Measurements from ENCODE around the gene TUG1. TPM values are rescaled to one million over a fixed set of nuclear protein-coding genes. Genes with fewer than 3 reads are reported as not detected.

The TUG1 gene
- total RNA-seq, 4 donors from 2014 or later: 14.3 to 23.9 (median 15.8) TPM

GRCh38 chr22:30949934-30950660 lies 19.0 kb upstream of the TUG1 start:
- intact Hi-C loops (cut with DNase I; ENCODE audit: low total_unique reads): loop anchor here (5.0 kb wide), 2 partner anchors 197 to 282 kb away; no protein-coding TSS in a partner anchor
- in situ Hi-C loops (cut with MboI; ENCODE audit: low sequenced_read_pairs in 4 of 4): loop anchor here in 2 of 4 donors (5.0 to 10.0 kb wide), 3 partner anchors 137 to 205 kb away; partner anchors contain the start of gene PLA2G3 (in 1 of the 2)

GRCh38 chr22:30953206-30953605 lies 15.9 kb upstream of the TUG1 start:
- Histone ChIP-seq H3K4me3 (no peak overlapping the region), H3K4me1 (peaks cover 0 to 7% of the 10 kb centered on the region in 2 donors), H3K9me3 (no peaks in the 10 kb centered on the region), H3K27me3 (no peaks in the 10 kb centered on the region), H3K27ac (no peak overlapping the region), H3K36me3 (peaks cover 0 to 65% of the 10 kb centered on the region in 2 donors)
- no peak for TF ChIP-seq POLR2A (IDR thresholded peaks at IDR 0.05)
- TF ChIP-seq, protein P1, sequence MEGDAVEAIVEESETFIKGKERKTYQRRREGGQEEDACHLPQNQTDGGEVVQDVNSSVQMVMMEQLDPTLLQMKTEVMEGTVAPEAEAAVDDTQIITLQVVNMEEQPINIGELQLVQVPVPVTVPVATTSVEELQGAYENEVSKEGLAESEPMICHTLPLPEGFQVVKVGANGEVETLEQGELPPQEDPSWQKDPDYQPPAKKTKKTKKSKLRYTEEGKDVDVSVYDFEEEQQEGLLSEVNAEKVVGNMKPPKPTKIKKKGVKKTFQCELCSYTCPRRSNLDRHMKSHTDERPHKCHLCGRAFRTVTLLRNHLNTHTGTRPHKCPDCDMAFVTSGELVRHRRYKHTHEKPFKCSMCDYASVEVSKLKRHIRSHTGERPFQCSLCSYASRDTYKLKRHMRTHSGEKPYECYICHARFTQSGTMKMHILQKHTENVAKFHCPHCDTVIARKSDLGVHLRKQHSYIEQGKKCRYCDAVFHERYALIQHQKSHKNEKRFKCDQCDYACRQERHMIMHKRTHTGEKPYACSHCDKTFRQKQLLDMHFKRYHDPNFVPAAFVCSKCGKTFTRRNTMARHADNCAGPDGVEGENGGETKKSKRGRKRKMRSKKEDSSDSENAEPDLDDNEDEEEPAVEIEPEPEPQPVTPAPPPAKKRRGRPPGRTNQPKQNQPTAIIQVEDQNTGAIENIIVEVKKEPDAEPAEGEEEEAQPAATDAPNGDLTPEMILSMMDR (IDR thresholded peaks at IDR 0.05 in 4 of 5, conservative IDR thresholded peaks at IDR 0.05 in 1 of 5): no peak
- in situ Hi-C loops (cut with MboI; ENCODE audit: low sequenced_read_pairs in 4 of 4): loop anchor here in 1 of 4 donors (5.0 to 10.0 kb wide), 2 partner anchors 134 to 192 kb away; partner anchors contain the start of gene PLA2G3
- intact Hi-C loops (cut with DNase I; ENCODE audit: low total_unique reads): loop anchor here (5.0 kb wide), 1 partner anchor 279 kb away; no protein-coding TSS in a partner anchor
- no peak for ATAC-seq
- DNase-seq: no peak

More at GRCh38 chr22:30949934-30950660, 19.0 kb upstream of the TUG1 start:
- H3K4me3 ChIP-seq: no peak overlapping the region
- no peak overlapping the region for H3K27ac ChIP-seq
- H3K36me3 ChIP-seq: peaks cover 0 to 77% of the 10 kb centered on the region in 2 donors
- H3K4me1 ChIP-seq: peaks cover 0 to 14% of the 10 kb centered on the region in 2 donors
- H3K9me3 ChIP-seq: no peaks in the 10 kb centered on the region
- no peak for DNase-seq
- no peaks in the 10 kb centered on the region for H3K27me3 ChIP-seq
- no peak for TF ChIP-seq POLR2A (IDR thresholded peaks at IDR 0.05)
- TF ChIP-seq, protein P1 (IDR thresholded peaks at IDR 0.05 in 4 of 5, conservative IDR thresholded peaks at IDR 0.05 in 1 of 5): no peak
- ATAC-seq: no peak

DNA sequence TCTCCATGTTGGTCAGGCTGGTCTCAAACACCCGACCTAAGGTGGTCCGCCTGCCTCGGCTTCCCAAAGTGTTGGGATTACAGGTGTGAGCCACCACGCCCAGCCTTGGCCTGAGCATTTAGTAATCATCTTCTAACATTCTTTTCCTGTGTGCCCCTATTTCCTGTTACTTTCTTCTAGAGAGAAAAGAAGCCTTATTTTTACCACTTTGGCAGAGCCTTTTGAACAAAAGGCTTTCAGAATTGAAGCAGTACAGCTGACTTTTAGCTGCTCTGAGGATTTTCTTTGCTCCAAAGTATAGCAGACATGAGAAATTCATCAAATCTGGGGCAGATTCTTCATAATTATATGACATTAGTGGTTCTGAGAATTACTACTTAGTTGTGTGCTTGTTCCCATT lies 13.9 kb upstream of the TUG1 start:
- in situ Hi-C loops (cut with MboI; ENCODE audit: low sequenced_read_pairs in 4 of 4): loop anchor here in 1 of 4 donors (10.0 kb wide), 1 partner anchor 190 kb away; the partner anchor contains the start of gene PLA2G3
- no peak for TF ChIP-seq POLR2A (IDR thresholded peaks at IDR 0.05)
- TF ChIP-seq, protein P1 (IDR thresholded peaks at IDR 0.05 in 4 of 5, conservative IDR thresholded peaks at IDR 0.05 in 1 of 5): no peak
- no peak overlapping the region for H3K27ac ChIP-seq
- ATAC-seq (no peak), DNase-seq (no peak)
- no peaks in the 10 kb centered on the region for H3K4me1 ChIP-seq
- H3K9me3 ChIP-seq: no peaks in the 10 kb centered on the region
- H3K27me3 ChIP-seq: no peaks in the 10 kb centered on the region
- H3K4me3 ChIP-seq: no peak overlapping the region
- intact Hi-C loops (cut with DNase I; ENCODE audit: low total_unique reads): no loop called here
- H3K36me3 ChIP-seq: peaks cover 0 to 46% of the 10 kb centered on the region in 2 donors

DNA sequence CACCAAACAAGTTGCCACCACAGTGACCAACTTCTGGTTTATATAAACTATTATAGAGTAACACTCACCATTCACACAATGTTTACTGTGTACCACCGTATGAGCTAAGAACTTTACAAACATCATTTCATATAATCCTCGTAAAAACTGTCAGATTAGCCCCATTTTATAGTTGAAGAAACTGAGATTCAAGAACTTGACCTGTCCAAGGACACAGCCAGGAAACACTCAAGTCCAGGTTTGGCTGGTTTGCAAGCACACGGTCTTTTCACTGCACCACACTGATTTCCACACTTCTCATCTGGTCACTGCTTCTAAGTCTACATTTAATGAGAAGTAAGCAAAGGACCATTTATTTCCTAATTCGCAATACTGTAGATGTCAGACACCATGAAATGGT lies 4.2 kb upstream of the TUG1 start:
- ATAC-seq (no peak), DNase-seq (no peak)
- Histone ChIP-seq H3K27ac (peak overlapping the region in 2 of 4 donors; percentile 3 to 25), H3K4me3 (no peak overlapping the region), H3K9me3 (no peaks in the 10 kb centered on the region), H3K4me1 (peaks cover 43 to 45% of the 10 kb centered on the region in 2 donors), H3K36me3 (no peaks in the 10 kb centered on the region), H3K27me3 (no peaks in the 10 kb centered on the region)
- in situ Hi-C loops (cut with MboI; ENCODE audit: low sequenced_read_pairs in 4 of 4): loop anchor here in 2 of 4 donors (10.0 kb wide), 1 partner anchor 120 kb away; the partner anchor contains the start of gene SMTN (in 2 of the 2)
- TF ChIP-seq, protein P1 (IDR thresholded peaks at IDR 0.05 in 4 of 5, conservative IDR thresholded peaks at IDR 0.05 in 1 of 5): no peak
- no peak for TF ChIP-seq POLR2A (IDR thresholded peaks at IDR 0.05)
- intact Hi-C loops (cut with DNase I; ENCODE audit: low total_unique reads): loop anchor here (5.0 kb wide), 2 partner anchors 197 to 247 kb away; partner anchors contain the start of genes LIMK2 and RNF185

Measured in gastrocnemius medialis (tissue), 4 donors.